NCI-H524 treated with DMSO at 0.1 percent for 48 hours (cell line): ENCODE data around the gene HMOX1.
"Not testable (repeated sequence)": the region's sequence is repeated elsewhere in the genome, so short reads cannot be mapped to it uniquely, and the experiment has no call there.

Experiments
- DNase-seq: peaks from one replicate; lab custom pipeline; 2025; lab: John Stamatoyannopoulos, UW

The HMOX1 gene

GRCh38 chr22:35380013-35380412, 883 bp upstream of the HMOX1 start:
- DNase-seq: no peak

- no peak for DNase-seq
Observed at GRCh38 chr22:35381424-35382009, 621 bp downstream of the HMOX1 start.

GRCh38 chr22:35383679-35384071, 2.8 kb downstream of the HMOX1 start:
- no peak for DNase-seq

GRCh38 chr22:35384527-35384926, 3.6 kb downstream of the HMOX1 start:
- peak; percentile 17 for DNase-seq

GRCh38 chr22:35384975-35385588, 4.2 kb downstream of the HMOX1 start:
- DNase-seq: no peak

- no peak for DNase-seq
Observed at GRCh38 chr22:35386670-35387288, 5.9 kb downstream of the HMOX1 start.

GRCh38 chr22:35390933-35391332, 10.0 kb downstream of the HMOX1 start:
- no peak for DNase-seq

GRCh38 chr22:35392357-35392756, 11.5 kb downstream of the HMOX1 start:
- DNase-seq: no peak

GRCh38 chr22:35393116-35394010, 12.5 kb downstream of the HMOX1 start:
- no peak for DNase-seq

GRCh38 chr22:35394011-35394312, 13.1 kb downstream of the HMOX1 start:
- DNase-seq: no peak

GRCh38 chr22:35394810-35395563, 14.1 kb downstream of the HMOX1 start:
- no peak for DNase-seq

- not testable (repeated sequence) for DNase-seq
Observed at GRCh38 chr22:35396622-35397021, 15.7 kb downstream of the HMOX1 start.

GRCh38 chr22:35397095-35397904, 16.4 kb downstream of the HMOX1 start:
- no peak for DNase-seq

- no peak for DNase-seq
Observed at GRCh38 chr22:35398591-35398973, 17.7 kb downstream of the HMOX1 start.

GRCh38 chr22:35399114-35399677, 18.3 kb downstream of the HMOX1 start:
- no peak for DNase-seq

GRCh38 chr22:35399678-35400500, 19.0 kb downstream of the HMOX1 start, which contains the start of gene MCM5:
TSS of gene MCM5 (plus strand) at chr22:35400140. CDS start at chr22:35400439, 299 bp downstream.
- peak; percentile 78 for DNase-seq

- no peak for DNase-seq
Observed at GRCh38 chr22:35400501-35400790, 19.6 kb downstream of the HMOX1 start.

GRCh38 chr22:35401863-35402262, 21.0 kb downstream of the HMOX1 start:
- no peak for DNase-seq

GRCh38 chr22:35403356-35403755, 22.5 kb downstream of the HMOX1 start:
- no peak for DNase-seq

GRCh38 chr22:35404176-35404575, 23.3 kb downstream of the HMOX1 start:
- DNase-seq: no peak
